ENCODE measurements around the gene CD300LB.

DNA sequence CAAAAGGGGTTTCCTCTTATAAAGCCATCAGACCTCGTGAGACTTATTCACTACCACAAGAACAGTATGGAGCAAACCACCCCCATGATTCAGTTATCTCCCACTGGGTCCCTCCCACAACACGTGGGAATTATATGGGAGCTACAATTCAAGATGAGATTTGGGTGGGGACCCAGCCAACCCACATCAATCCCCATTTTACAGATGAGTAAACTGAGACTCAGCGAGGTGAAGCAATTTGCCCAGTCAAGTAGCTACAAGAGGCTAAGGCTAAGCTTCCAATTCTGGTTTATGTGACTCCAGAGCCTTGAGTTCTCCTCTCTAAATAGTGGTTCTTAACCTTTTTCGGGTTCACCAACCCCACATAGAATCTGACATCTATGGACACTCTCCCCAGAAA, 56.1 kb downstream of the CD300LB start:
- TF ChIP-seq GATA2 (IDR thresholded peaks at IDR 0.05; ENCODE audit: low read depth, low read length) = no peak
- TF ChIP-seq GATA3 (IDR thresholded peaks at IDR 0.05; ENCODE audit: low read depth, low read length) = no peak

Data from SH-SY5Y (cell line).